ENCODE data around the gene DHX16. TPM values are rescaled to one million over a fixed set of nuclear protein-coding genes. Genes with fewer than 3 reads are reported as not detected.

The DHX16 gene
- total and polyA plus RNA-seq, 9 of the 15 experiments (the other 6 are each of a cell fraction or from before 2014, with no cell fraction given), result 14.6 to 66.1 (median 47.5) TPM

GRCh38 chr6:30717129-30717844 lies 44.5 kb upstream of the DHX16 start, which contains the start of gene MDC1 (continued):
- TF ChIP-seq ZNF444 (CRISPR knock-in tag; IDR thresholded peaks at IDR 0.05) (0 out of 2 replicates have a peak, but pooled peaks have one; percentile 22), ZNF431 (CRISPR knock-in tag; IDR thresholded peaks at IDR 0.05) (0 out of 2 replicates have a peak, but pooled peaks have one; percentile 63), TAL1 (IDR thresholded peaks at IDR 0.05) (peak; percentile 33; the same call in 1 of the 2 replicates), ATF1 (CRISPR knock-in tag; IDR thresholded peaks at IDR 0.05) (no peak; the same call in 1 of the 2 replicates), ATF1 (tag; IDR thresholded peaks at IDR 0.05) (peak; percentile 97), ZNF263 (CRISPR knock-in tag; IDR thresholded peaks at IDR 0.05; ENCODE audit: borderline replicate concordance) (peak; percentile 62), FOXK2 (conservative IDR thresholded peaks at IDR 0.05 in 1 of 2, IDR thresholded peaks at IDR 0.05 in 1 of 2; ENCODE audit: low read depth in 2 of 2) (peak; percentile 76 to 87), CXXC5 (CRISPR knock-in tag; IDR thresholded peaks at IDR 0.05) (peak; percentile 98), PTRF (tag; IDR thresholded peaks at IDR 0.05) (no peak), MIER1 (IDR thresholded peaks at IDR 0.05; ENCODE audit: low read depth) (no peak), E2F3 (CRISPR knock-in tag; IDR thresholded peaks at IDR 0.05) (peak; percentile 98), E2F4 (CRISPR knock-in tag; IDR thresholded peaks at IDR 0.05; ENCODE audit: low read depth) (peak; percentile 95), KLF6 (CRISPR knock-in tag; IDR thresholded peaks at IDR 0.05; ENCODE audit: borderline replicate concordance) (peak; percentile 96), BACH1 (tag; IDR thresholded peaks at IDR 0.05) (peak; percentile 95), DIDO1 (tag; IDR thresholded peaks at IDR 0.05; ENCODE audit: low read depth) (no peak), ZNF217 (CRISPR knock-in tag; IDR thresholded peaks at IDR 0.05) (no peak)
- TF ChIP-seq, protein P1, sequence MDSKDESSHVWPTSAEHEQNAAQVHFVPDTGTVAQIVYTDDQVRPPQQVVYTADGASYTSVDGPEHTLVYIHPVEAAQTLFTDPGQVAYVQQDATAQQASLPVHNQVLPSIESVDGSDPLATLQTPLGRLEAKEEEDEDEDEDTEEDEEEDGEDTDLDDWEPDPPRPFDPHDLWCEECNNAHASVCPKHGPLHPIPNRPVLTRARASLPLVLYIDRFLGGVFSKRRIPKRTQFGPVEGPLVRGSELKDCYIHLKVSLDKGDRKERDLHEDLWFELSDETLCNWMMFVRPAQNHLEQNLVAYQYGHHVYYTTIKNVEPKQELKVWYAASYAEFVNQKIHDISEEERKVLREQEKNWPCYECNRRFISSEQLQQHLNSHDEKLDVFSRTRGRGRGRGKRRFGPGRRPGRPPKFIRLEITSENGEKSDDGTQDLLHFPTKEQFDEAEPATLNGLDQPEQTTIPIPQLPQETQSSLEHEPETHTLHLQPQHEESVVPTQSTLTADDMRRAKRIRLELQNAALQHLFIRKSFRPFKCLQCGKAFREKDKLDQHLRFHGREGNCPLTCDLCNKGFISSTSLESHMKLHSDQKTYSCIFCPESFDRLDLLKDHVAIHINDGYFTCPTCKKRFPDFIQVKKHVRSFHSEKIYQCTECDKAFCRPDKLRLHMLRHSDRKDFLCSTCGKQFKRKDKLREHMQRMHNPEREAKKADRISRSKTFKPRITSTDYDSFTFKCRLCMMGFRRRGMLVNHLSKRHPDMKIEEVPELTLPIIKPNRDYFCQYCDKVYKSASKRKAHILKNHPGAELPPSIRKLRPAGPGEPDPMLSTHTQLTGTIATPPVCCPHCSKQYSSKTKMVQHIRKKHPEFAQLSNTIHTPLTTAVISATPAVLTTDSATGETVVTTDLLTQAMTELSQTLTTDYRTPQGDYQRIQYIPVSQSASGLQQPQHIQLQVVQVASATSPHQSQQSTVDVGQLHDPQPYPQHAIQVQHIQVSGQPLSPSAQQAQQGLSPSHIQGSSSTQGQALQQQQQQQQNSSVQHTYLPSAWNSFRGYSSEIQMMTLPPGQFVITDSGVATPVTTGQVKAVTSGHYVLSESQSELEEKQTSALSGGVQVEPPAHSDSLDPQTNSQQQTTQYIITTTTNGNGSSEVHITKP (IDR thresholded peaks at IDR 0.05; ENCODE audit: partially characterized antibody), result peak; percentile 77

Data from K562 (cell line).